Heart right ventricle (tissue), 16 donors: ENCODE data around the gene IFITM2. TPM values are rescaled to one million over a fixed set of nuclear protein-coding genes. Genes with fewer than 3 reads are reported as not detected.
"Not testable (repeated sequence)": the region's sequence is repeated elsewhere in the genome, so short reads cannot be mapped to it uniquely, and the experiment has no call there.

Experiments
- ATAC-seq, 8 donors: fragments of 200-7000 bp; cut with Tn5 transposase; one replicate each; pipeline ENCODE4 v1.9.1; 2020; ENCODE audit warnings: mild to moderate bottlenecking in 8 of 8, moderate library complexity in 8 of 8, moderate number of reproducible peaks in 1 of 8
- DNase-seq, 2 donors: peaks; one replicate each; pipeline ENCODE4 v3.0.0-alpha.2; 2020
- H3K27ac ChIP-seq, 10 donors: fragments of 200-600 bp; sonication (generic) in 2 of 10; one replicate each; pipeline versions ENCODE4 v1.5.0 to v1.8.0; 2020 to 2022; ENCODE audit warnings: mild to moderate bottlenecking in 3 of 10
- H3K27me3 ChIP-seq, 7 donors: fragments of 200-600 bp; one replicate each; pipeline ENCODE4 v1.8.0; 2021 to 2022; ENCODE audit warnings: mild to moderate bottlenecking in 2 of 7
- H3K36me3 ChIP-seq, 9 donors: fragments of 200-600 bp; sonication (generic) in 1 of 9; one replicate each; pipeline versions ENCODE4 v1.5.0 to v1.8.0; 2020 to 2022; ENCODE audit warnings: mild to moderate bottlenecking in 2 of 9
- H3K4me1 ChIP-seq, 9 donors: fragments of 200-600 bp; sonication (generic) in 1 of 9; one replicate each; pipeline versions ENCODE4 v1.5.0 to v1.8.0; 2020 to 2022; ENCODE audit warnings: mild to moderate bottlenecking in 4 of 9
- H3K4me3 ChIP-seq, 10 donors: fragments of 200-600 bp; sonication (generic) in 2 of 10; one replicate each; pipeline versions ENCODE4 v1.5.0 to v1.8.0; 2020 to 2022; ENCODE audit warnings: mild to moderate bottlenecking in 7 of 10, moderate library complexity in 2 of 10
- H3K9me3 ChIP-seq, 11 donors: fragments of 200-600 bp in 10 of 11; sonication (generic) in 2 of 11; one replicate each; pipeline versions ENCODE4 v1.5.0 to v1.8.0; 2013 to 2022; ENCODE audit warnings: mild to moderate bottlenecking in 2 of 11, control low read depth in 1 of 11, moderate library complexity in 1 of 11
- WGBS, 2 donors: extraction: QIAGEN DNeasy Blood & Tissue Kit; methylation state at CpG; one replicate each; pipeline ENCODE4 v1.1.7; 2013; ENCODE audit warnings: inconsistent platforms in 1 of 2; 5-methylcytosine and 5-hydroxymethylcytosine counted together
- intact Hi-C, 10 donors: fragments of 100-400 bp; cut with DNase I; formaldehyde crosslinking; loops; one replicate each; pipeline versions ENCODE4 v1.11.1 to v1.14.2; 2022
- polyA plus RNA-seq, 2 donors: library from polyadenylated mRNA; stranded (reverse); fragments of 200-250 nt; gene quantifications; one replicate each; pipeline ENCODE4 v1.2.3, GENCODE V29; 2013
- total RNA-seq, 10 donors: library from RNA; stranded (reverse); fragmentation: NEBNext Ultra II Directional in 3 of 10; extraction: Animal tissue kit (Norgen Biotek cat#: 25700) in 3 of 10; gene quantifications; one replicate each; pipeline versions ENCODE4 v1.2.1 to v1.2.4, GENCODE V29; 2021 to 2023
- TF ChIP-seq, protein P1 (sequence below), 9 donors: fragments of 200-600 bp; sonication (generic) in 2 of 9; IDR thresholded peaks; one replicate each; pipeline versions ENCODE4 v1.5.0 to v1.8.0; 2021 to 2022; ENCODE audit warnings: antibody characterized with exemption in 9 of 9, mild to moderate bottlenecking in 5 of 9, moderate library complexity in 1 of 9
- donor health status: Arrhythmogenic right ventricular cardiomyopathy.
- donor health status: ischemic (EF 13 %, LVEDD 7.1; RV severe dilation, severe dysfunction).
- donor health status: healthy with polysubstance abuse.
- donor health status: DM: no; HTN: yes; CAD: no.
- donor health status: DM: no; HTN: no; CAD: no.
- donor health status: ischemic (EF 25% LVEDD 6.9; RV normal size, moderate dysfunction).
- donor health status: ischemic (EF 25% LVEDD 5.7; RV mildly dilated, moderate dysfunction).
- donor health status: healthy.
- donor health status: DM: yes; HTN: yes; CAD: no.
- donor health status: Ischemic cardiomyopathy.
- donor health status: ischemic (EF 35%, LVEDD 5.7; RV mildly dilated, moderate dysfunction).
- donor health status: nonischemic (EF 11% LVEDD 7.7; RV severe dilation, severe dysfunction).
- donor health status: DM: yes; HTN: yes; CAD: no.
- donor health status: PGD.
- donor health status: ischemic (EF 29% LVEDD 5.4; RV normal size, mild dysfunction).
- donor health status: nonischemic (EF 23%, LVEDD 6.1; RV moderate dilation, normal function).

Gene IFITM2
- total and polyA plus RNA-seq, 12 donors = 57.2 to 843 (median 163) TPM

DNA sequence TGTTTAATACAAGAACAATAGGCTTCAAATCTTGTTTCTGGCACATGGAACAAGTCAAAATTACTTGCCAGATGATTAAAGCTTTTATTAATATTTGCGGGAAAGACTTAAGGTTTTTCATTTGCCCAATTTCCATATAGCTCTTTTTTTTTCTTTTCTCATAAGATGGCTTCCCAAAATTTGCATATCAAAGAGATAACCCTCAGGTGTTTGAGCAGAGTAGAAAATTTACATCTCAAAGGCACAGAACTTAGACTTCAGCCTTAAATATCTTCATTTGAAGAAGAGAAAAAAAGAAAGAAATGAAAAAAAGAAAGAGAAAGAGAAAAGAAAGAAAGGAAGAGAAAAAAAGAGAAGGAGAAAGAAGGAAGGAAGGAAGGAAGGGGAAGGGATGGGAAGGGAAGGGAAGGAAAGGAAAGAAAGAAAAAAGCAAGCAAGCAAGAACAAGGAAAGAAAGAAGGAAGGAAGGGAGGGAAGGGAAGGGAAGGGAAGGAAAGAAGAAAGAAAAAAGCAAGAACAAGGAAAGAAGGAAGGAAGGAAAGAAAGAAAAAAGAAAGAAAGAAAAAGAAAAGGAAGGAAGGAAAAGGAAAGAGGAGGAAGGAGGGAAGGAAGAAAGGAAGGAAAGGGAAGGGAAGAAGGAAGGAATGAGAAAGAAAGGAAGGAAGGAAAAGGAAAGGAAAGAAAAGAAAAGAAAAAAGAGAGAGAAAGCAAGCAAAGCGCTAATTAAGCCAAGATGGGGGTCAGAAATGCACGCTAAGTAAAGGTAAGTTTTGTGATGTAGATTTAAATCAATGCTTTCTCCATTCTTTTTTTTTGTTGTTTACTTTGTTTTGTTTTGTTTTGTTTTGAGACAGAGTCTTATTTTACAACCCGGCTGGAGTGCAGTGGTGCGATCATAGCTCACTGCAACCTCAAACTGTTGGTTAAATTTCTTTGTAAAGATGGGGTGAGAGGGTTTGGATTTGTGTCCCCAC is 33.2 kb downstream of the IFITM2 start:
- H3K27me3 ChIP-seq = no peaks in the 10 kb centered on the region
- no peak overlapping the region for H3K4me3 ChIP-seq
- no peaks in the 10 kb centered on the region for H3K36me3 ChIP-seq
- DNase-seq = no peak
- intact Hi-C loops = no loop called here
- peaks cover 3 to 29% (median 14%) of the 10 kb centered on the region in 9 donors for H3K4me1 ChIP-seq
- ATAC-seq = no peak
- H3K9me3 ChIP-seq = no peaks in the 10 kb centered on the region
- WGBS, 2 donors = 57 to 63% methylated on average over 5 of the region's 5 CpGs
- TF ChIP-seq, protein P1, sequence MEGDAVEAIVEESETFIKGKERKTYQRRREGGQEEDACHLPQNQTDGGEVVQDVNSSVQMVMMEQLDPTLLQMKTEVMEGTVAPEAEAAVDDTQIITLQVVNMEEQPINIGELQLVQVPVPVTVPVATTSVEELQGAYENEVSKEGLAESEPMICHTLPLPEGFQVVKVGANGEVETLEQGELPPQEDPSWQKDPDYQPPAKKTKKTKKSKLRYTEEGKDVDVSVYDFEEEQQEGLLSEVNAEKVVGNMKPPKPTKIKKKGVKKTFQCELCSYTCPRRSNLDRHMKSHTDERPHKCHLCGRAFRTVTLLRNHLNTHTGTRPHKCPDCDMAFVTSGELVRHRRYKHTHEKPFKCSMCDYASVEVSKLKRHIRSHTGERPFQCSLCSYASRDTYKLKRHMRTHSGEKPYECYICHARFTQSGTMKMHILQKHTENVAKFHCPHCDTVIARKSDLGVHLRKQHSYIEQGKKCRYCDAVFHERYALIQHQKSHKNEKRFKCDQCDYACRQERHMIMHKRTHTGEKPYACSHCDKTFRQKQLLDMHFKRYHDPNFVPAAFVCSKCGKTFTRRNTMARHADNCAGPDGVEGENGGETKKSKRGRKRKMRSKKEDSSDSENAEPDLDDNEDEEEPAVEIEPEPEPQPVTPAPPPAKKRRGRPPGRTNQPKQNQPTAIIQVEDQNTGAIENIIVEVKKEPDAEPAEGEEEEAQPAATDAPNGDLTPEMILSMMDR (IDR thresholded peaks at IDR 0.05) = no peak
- H3K27ac ChIP-seq = peak overlapping the region in 4 of 10 donors; percentile 8 to 78 (median 70)

DNA sequence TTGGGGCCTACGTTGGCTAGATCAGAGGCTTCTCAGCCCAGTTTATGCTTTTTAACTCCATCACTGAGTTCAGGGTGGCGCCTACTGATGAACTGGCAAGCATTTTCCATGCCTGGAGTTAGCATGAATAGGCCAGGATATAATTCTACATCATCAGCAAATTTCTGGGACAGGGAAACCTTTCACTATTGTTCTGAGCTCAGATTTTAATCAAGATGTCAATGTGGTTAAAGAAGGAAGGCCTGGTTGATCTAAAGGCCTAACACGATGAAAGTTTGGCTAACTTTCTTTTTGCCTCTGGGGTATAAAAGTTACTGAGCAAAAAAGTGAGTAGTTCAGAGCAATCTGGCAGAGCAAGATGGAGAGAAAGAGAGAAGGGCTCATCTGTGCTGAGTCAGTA is 34.7 kb downstream of the IFITM2 start:
- no peaks in the 10 kb centered on the region for H3K27me3 ChIP-seq
- intact Hi-C loops = no loop called here

DNA sequence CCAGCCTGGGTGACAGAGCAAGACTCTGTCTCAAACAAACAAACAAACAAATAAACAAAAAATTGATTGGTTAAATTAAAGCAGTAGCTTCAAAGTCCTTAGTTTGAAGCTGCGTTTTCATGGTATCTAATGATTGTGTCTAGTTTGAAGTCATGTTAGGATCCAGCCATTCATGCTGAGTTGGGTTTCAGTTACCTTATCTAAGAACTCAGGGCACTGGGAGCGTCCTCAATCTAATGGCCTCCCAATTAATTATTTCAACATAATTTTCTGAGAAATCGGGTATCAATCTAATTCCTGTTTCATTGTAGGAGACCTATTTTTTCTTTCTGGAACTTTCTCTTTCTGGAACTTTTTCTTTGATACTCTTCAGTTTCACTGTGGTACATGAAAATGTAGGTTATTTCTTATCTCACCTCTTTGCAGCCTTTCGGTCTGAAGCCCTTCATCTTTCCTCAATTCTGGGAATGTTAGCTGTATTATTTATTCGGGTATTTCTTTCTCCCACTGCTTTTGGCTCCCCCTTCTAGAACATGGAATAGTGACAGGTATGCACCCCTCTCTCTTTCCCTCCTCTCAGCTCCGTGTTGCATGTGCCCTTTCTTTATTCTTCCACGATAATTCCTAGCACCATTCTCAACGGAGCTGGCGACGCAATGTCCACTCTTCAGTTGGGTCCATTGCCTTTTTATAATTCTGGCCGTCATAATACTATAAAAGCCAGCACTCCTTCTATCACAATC is 37.4 kb downstream of the IFITM2 start:
- no peaks in the 10 kb centered on the region for H3K9me3 ChIP-seq
- TF ChIP-seq, protein P1 (IDR thresholded peaks at IDR 0.05) = no peak
- H3K27me3 ChIP-seq = no peaks in the 10 kb centered on the region
- no peak overlapping the region for H3K27ac ChIP-seq
- ATAC-seq (no peak), DNase-seq (no peak)
- 88 to 90% methylated on average over 11 of the region's 11 CpGs for WGBS, 2 donors
- intact Hi-C loops = no loop called here
- H3K36me3 ChIP-seq = no peaks in the 10 kb centered on the region
- no peak overlapping the region for H3K4me3 ChIP-seq
- peaks cover 0 to 12% (median 4%) of the 10 kb centered on the region in 9 donors for H3K4me1 ChIP-seq

More for the DNA sequence above, 34.7 kb downstream of the IFITM2 start:
- TF ChIP-seq, protein P1 (IDR thresholded peaks at IDR 0.05) = no peak
- no peaks in the 10 kb centered on the region for H3K36me3 ChIP-seq
- peak overlapping the region; percentile 8 to 78 (median 57) for H3K27ac ChIP-seq
- ATAC-seq (peak in 6 of 8 donors; percentile 51 to 86 (median 72)), DNase-seq (no peak)
- H3K4me1 ChIP-seq = peaks cover 0 to 14% (median 0%) of the 10 kb centered on the region in 9 donors
- 66 to 68% methylated on average over 3 of the region's 3 CpGs for whole genome bisulfite sequencing, 2 donors
- no peaks in the 10 kb centered on the region for H3K9me3 ChIP-seq
- H3K4me3 ChIP-seq = no peak overlapping the region

- intact Hi-C loops = no loop called here
- TF ChIP-seq, protein P1 (IDR thresholded peaks at IDR 0.05) = no peak
- no peak overlapping the region for H3K27ac ChIP-seq
- peaks cover 0 to 17% (median 6%) of the 10 kb centered on the region in 9 donors for H3K4me1 ChIP-seq
- WGBS, 2 donors = 86 to 87% methylated on average over 3 of the region's 3 CpGs
- DNase-seq (no peak), ATAC-seq (no peak)
- H3K4me3 ChIP-seq = no peak overlapping the region
- no peaks in the 10 kb centered on the region for H3K36me3 ChIP-seq
- H3K9me3 ChIP-seq = no peaks in the 10 kb centered on the region
- no peaks in the 10 kb centered on the region for H3K27me3 ChIP-seq
These were observed 38.9 kb downstream of the IFITM2 start for GRCh38 chr11:346529-346928.

DNA sequence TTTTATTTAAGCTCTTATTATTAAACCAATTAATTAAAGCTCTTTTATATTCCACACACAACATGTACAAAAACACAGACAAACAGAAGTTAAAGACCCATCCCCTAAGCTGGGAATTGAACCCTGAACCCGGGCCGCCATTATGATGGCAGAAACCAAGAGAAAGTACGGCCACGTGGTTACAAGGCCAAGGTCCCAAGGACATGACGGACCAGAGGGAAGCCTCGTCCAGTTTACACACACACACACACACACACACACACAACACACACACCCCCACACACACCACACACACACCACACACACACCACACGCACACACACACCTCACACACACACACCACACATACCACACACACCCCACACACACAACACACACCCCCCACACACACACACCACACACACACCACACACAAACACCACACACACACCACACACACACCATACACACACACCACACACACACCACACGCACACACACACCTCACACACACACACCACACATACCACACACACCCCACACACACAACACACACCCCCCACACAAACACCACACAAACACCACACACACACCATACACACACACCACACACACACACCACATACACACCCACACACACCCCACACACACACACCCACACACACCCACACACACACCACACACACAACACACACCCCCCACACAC is 41.8 kb downstream of the IFITM2 start:
- WGBS, 2 donors = 87 to 91% methylated on average over 8 of the region's 8 CpGs

GRCh38 chr11:350033-350722 is 42.6 kb downstream of the IFITM2 start:
- H3K36me3 ChIP-seq, H3K27me3 ChIP-seq, DNase-seq, ATAC-seq, H3K9me3 ChIP-seq, H3K4me3 ChIP-seq: not testable (repeated sequence)
- 74 to 76% methylated on average over 16 of the region's 16 CpGs for WGBS, 2 donors
- intact Hi-C loops = loop anchor here in 2 of 10 donors (10.0 kb wide), 2 partner anchors 45 to 145 kb away; partner anchors contain the start of genes BET1L (in 1 of the 2), IFITM2 (in 1 of the 2) and RIC8A (in 1 of the 2)
- Histone ChIP-seq H3K4me1 (peaks cover 2 to 49% (median 29%) of the 10 kb centered on the region in 9 donors), H3K27ac (peak overlapping the region in 2 of 10 donors; percentile 7 to 39)

More for the DNA sequence above, 41.8 kb downstream of the IFITM2 start:
- H3K4me1 ChIP-seq = peaks cover 0 to 41% (median 21%) of the 10 kb centered on the region in 9 donors
- intact Hi-C loops, ATAC-seq, H3K27ac ChIP-seq, H3K4me3 ChIP-seq, H3K27me3 ChIP-seq, H3K36me3 ChIP-seq, DNase-seq, H3K9me3 ChIP-seq: not testable (repeated sequence)
